GM12878 (cell line): ENCODE data around the gene FSIP1. TPM values are rescaled to one million over a fixed set of nuclear protein-coding genes. Genes with fewer than 3 reads are reported as not detected.

Experiments used
- ATAC-seq: fragments of 200-7000 bp; cut with Tn5 transposase; 3 replicates; pipeline ENCODE4 v1.9.1; 2020; ENCODE audit warnings: mild to moderate bottlenecking, moderate library complexity
- BruUV-seq: library from RNA; stranded (reverse); fragments of 400-500 nt; replicated peaks from 2 replicates; lab custom pipeline; 2021; lab: Mats Ljungman, UMichigan
- CTCF ChIA-PET: fragments of 300-600 bp; sonication (Branson Sonifier 250); formaldehyde crosslinking; extraction: SDS; loops from one replicate; lab custom pipeline; 2021; ENCODE audit warnings: inconsistent platforms; lab: Yijun Ruan, JAX
- POLR2A ChIA-PET: fragments of 350-600 bp; formaldehyde crosslinking; extraction: SDS; loops from one replicate; lab custom pipeline; 2021; ENCODE audit warnings: inconsistent platforms; lab: Charles Lee
- RAD21 ChIA-PET: fragments of 300-600 bp; sonication (Branson Sonifier 250); formaldehyde crosslinking; loops from one replicate; lab custom pipeline; 2023; ENCODE audit warnings: antibody characterized with exemption; ENCODE audit not compliant: unreplicated experiment; lab: Charles Lee
- SMC1A ChIA-PET: fragments of 300-600 bp; sonication (Branson Sonifier 250); formaldehyde crosslinking; loops from one replicate; lab custom pipeline; 2023; ENCODE audit not compliant: unreplicated experiment, uncharacterized antibody; lab: Charles Lee
- DNase-seq: peaks from one replicate; pipeline ENCODE4 v3.0.0-alpha.2; 2011; ENCODE audit warnings: low read depth, low spot score
- FAIRE-seq: peaks from 3 replicates; lab custom pipeline; 2011; peaks lifted over from hg19 to GRCh38; lab: Jason Lieb, UNC
- H2AFZ ChIP-seq: 2 replicates; pipeline ENCODE4 v1.6.0; 2011; ENCODE audit warnings: low read depth, low read length, control low read depth; ENCODE audit not compliant: control insufficient read depth
- H3K27ac ChIP-seq: 2 replicates; pipeline ENCODE4 v1.5.1; 2011; ENCODE audit warnings: control low read depth; ENCODE audit not compliant: control insufficient read depth, insufficient read depth
- H3K27me3 ChIP-seq, 2 experiments: replicated peaks in 1 of 2; 2 replicates each; pipeline versions ENCODE4 v1.6.0 to v1.6.1; 2011; ENCODE audit warnings: low read length in 1 of 2; ENCODE audit not compliant: control insufficient read depth in 2 of 2, insufficient read depth in 2 of 2
- H3K36me3 ChIP-seq, 2 experiments: 2 replicates each; pipeline ENCODE4 v1.5.1; 2011; ENCODE audit warnings: low read length in 1 of 2; ENCODE audit not compliant: control insufficient read depth in 2 of 2, insufficient read depth in 2 of 2
- H3K4me1 ChIP-seq: 2 replicates; pipeline ENCODE4 v1.6.1; 2011; ENCODE audit warnings: mild to moderate bottlenecking, low read length, moderate library complexity, mixed read lengths; ENCODE audit not compliant: control insufficient read depth, insufficient read depth
- H3K4me2 ChIP-seq: 2 replicates; pipeline ENCODE4 v1.6.0; 2011; ENCODE audit warnings: control low read depth; ENCODE audit not compliant: control insufficient read depth, insufficient read depth
- H3K4me3 ChIP-seq: fragments of 200-600 bp; sonication (generic); 2 replicates; pipeline ENCODE4 v1.5.1; 2016
- H3K79me2 ChIP-seq: 2 replicates; pipeline ENCODE4 v1.6.0; 2011; ENCODE audit warnings: low read length; ENCODE audit not compliant: control insufficient read depth, insufficient read depth
- H3K9ac ChIP-seq: 2 replicates; pipeline ENCODE4 v1.8.0; 2011; ENCODE audit warnings: low read length, control low read depth, mixed read lengths; ENCODE audit not compliant: control insufficient read depth, insufficient read depth
- H3K9me3 ChIP-seq: replicated peaks from 3 replicates; pipeline ENCODE4 v1.5.1; 2011; ENCODE audit warnings: mild to moderate bottlenecking, low read length; ENCODE audit not compliant: control insufficient read depth, insufficient read depth
- H4K20me1 ChIP-seq: 2 replicates; pipeline ENCODE4 v1.6.0; 2011; ENCODE audit not compliant: control insufficient read depth, insufficient read depth
- ASH2L ChIP-seq: fragments of 300-600, 200-600 bp; sonication (generic); IDR thresholded peaks from 2 replicates; pipeline ENCODE4 v1.6.1; 2017; ENCODE audit warnings: low read depth, mild to moderate bottlenecking, borderline replicate concordance
- CEBPB ChIP-seq, 2 experiments: fragments of 150-350 bp in 1 of 2; IDR thresholded peaks; 2 replicates each; pipeline ENCODE4 v1.6.1; 2012 to 2014; ENCODE audit warnings: low read depth in 2 of 2, low read length in 2 of 2, borderline replicate concordance in 1 of 2, inconsistent platforms in 1 of 2
- CREB1 ChIP-seq: IDR thresholded peaks from 2 replicates; pipeline ENCODE4 v1.6.1; 2012; ENCODE audit warnings: low read depth, mild to moderate bottlenecking, inconsistent platforms
- ETV6 ChIP-seq, 2 experiments: fragments of 450-650 bp in 1 of 2; IDR thresholded peaks in 1 of 2; conservative IDR thresholded peaks in 1 of 2; 2 replicates each; pipeline ENCODE4 v1.6.1; 2014; ENCODE audit warnings: antibody characterized with exemption in 1 of 2, borderline replicate concordance in 1 of 2, low read depth in 1 of 2, mild to moderate bottlenecking in 1 of 2, moderate library complexity in 1 of 2
- MTA3 ChIP-seq: IDR thresholded peaks from 2 replicates; pipeline ENCODE4 v1.6.1; 2012; ENCODE audit warnings: low read length, inconsistent platforms, borderline replicate concordance
- MYC ChIP-seq: IDR thresholded peaks from 2 replicates; pipeline ENCODE4 v1.6.1; 2011; ENCODE audit warnings: mild to moderate bottlenecking, low read length, moderate library complexity, inconsistent platforms; ENCODE audit not compliant: insufficient read depth, insufficient replicate concordance, insufficient read length, severe bottlenecking
- NBN ChIP-seq: fragments of 450-650 bp; IDR thresholded peaks from 2 replicates; pipeline ENCODE4 v1.6.1; 2016
- RCOR1 ChIP-seq: conservative IDR thresholded peaks from 2 replicates; pipeline ENCODE4 v1.6.1; 2012; ENCODE audit warnings: low read depth, low read length, improper control_type of control experiment
- RELA ChIP-seq: fragments of 450-650 bp; IDR thresholded peaks from 2 replicates; pipeline ENCODE4 v1.8.0; 2014; ENCODE audit warnings: borderline replicate concordance; ENCODE audit not compliant: partially characterized antibody
- SMARCA5 ChIP-seq: fragments of 450-650 bp; IDR thresholded peaks from 2 replicates; pipeline ENCODE4 v1.6.1; 2017; ENCODE audit warnings: mild to moderate bottlenecking
- SUPT20H ChIP-seq: IDR thresholded peaks from 2 replicates; pipeline ENCODE4 v1.6.1; 2011; ENCODE audit warnings: low read depth, mild to moderate bottlenecking, low read length, moderate library complexity, borderline replicate concordance; ENCODE audit not compliant: control insufficient read depth
- TAF1 ChIP-seq: IDR thresholded peaks from 2 replicates; pipeline ENCODE4 v1.6.1; 2011; ENCODE audit warnings: mild to moderate bottlenecking, low read depth, low read length, borderline replicate concordance
- ZNF622 ChIP-seq: fragments of 450-650 bp; IDR thresholded peaks from 2 replicates; pipeline ENCODE4 v1.6.1; 2017; ENCODE audit warnings: mild to moderate bottlenecking, inconsistent platforms
- ZSCAN29 ChIP-seq: fragments of 450-650 bp; IDR thresholded peaks from 2 replicates; pipeline ENCODE4 v1.6.1; 2017; ENCODE audit warnings: mild to moderate bottlenecking, moderate library complexity
- WGBS: methylation state at CpG from one replicate; pipeline ENCODE4 v1.1.6; 2016; ENCODE audit warnings: low lambda C conversion rate; ENCODE audit not compliant: insufficient replicate concordance, insufficient coverage; ENCODE audit errors: missing lambda C conversion rate; 5-methylcytosine and 5-hydroxymethylcytosine counted together
- in situ Hi-C: fragments of 300-500 bp; cut with MboI; formaldehyde crosslinking; loops from 9 replicates; pipeline ENCODE4 v1.14.3; 2018; ENCODE audit warnings: mixed read lengths
- intact Hi-C: fragments of 100-400 bp; cut with micrococcal nuclease; formaldehyde crosslinking; loops from one replicate; pipeline ENCODE4 v1.14.2; 2022; ENCODE audit not compliant: unreplicated experiment
- polyA plus RNA-seq, 11 experiments: library from polyadenylated mRNA; depleted of rRNA in 4 of 11; unstranded in 6 of 11; stranded (reverse) in 5 of 11; fragments of >200 nt; fragmentation: Nextera tagmentation in 4 of 11; fragmentation: Illumina TruSeq in 1 of 11; extraction: Ambion mirVana in 4 of 11; extraction: Trizol in 1 of 11; gene quantifications; 1 replicate in 1 of 11; 2 replicates in 10 of 11; pipeline versions ENCODE4 v1.2.1 to v1.2.3, GENCODE V29; 2011 to 2016; ENCODE audit warnings: inconsistent platforms in 2 of 11, missing spikeins in 2 of 11, low read depth in 1 of 11
- total RNA-seq, 4 experiments: library from RNA; depleted of rRNA in 3 of 4; stranded (reverse); fragments of >200 nt in 3 of 4; fragmentation: Illumina TruSeq in 1 of 4; extraction: Trizol in 1 of 4; gene quantifications; 2 replicates each; pipeline versions ENCODE4 v1.2.1 to v1.2.3, GENCODE V29; 2013 to 2021
- TF ChIP-seq, protein P1 (sequence below): fragments of 450-650 bp; IDR thresholded peaks from 2 replicates; pipeline ENCODE4 v1.6.1; 2017; ENCODE audit warnings: mild to moderate bottlenecking, moderate library complexity
- TF ChIP-seq, protein P2 (sequence below): fragments of 150-350 bp; IDR thresholded peaks from 2 replicates; pipeline ENCODE4 v1.6.1; 2016; ENCODE audit warnings: low read depth, low read length

FSIP1 gene
- total and polyA plus RNA-seq, 10 of the 15 experiments (the other 5 are each of a cell fraction or from before 2014, with no cell fraction given), result 0.15 to 0.67 (median 0.35) TPM

DNA sequence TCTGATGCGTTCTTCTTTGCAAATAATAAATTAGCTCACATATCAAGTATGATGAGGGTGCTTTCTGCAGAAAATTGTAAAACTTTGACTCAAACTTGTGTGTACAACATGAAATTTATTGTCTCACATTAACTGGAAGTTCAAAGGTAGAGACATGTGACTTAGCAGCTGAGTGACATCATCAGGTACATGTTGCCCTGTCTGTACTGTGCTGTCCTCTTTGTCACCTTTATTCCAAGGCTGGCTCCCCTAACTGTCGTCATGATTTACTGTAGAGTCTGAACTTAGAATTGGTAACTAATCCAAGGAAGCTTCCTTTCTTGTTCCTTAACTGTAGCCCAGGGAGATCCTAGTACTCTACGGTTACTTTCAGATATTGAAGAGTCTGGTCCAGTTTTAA, 12.3 kb upstream of the FSIP1 start (continued):
- TF ChIP-seq NBN (no peak), TAF1 (no peak), ASH2L (no peak), ZNF622 (no peak)

DNA sequence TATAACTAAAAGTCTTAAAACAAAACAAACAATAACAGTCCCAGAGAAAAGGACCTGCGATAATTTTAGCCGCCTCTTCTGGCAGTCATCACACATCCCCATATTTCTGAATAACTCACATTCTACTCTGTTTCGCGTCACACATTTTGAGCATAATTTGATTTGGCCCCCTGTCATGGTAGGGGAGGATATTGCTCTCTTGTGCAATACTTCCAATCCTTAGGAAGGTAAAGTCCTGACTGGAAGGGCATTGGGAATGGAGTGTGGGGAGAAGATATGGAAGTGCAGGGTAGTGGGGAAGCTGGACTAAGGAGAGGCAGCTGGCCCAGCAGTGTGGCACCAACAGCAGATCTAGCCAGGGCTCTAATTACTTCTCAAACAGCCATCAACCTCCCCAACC, 11.3 kb upstream of the FSIP1 start:
- RAD21 ChIA-PET, result interaction anchor here (0.8 kb wide), 1 partner anchor 140 kb away, joined by 3 read pairs; the partner anchor contains the start of gene EIF2AK4
- 81% methylated on average over 4 of the region's 4 CpGs for WGBS
- intact Hi-C loops, result no loop called here
- BruUV-seq, result no TSS peak
- Histone ChIP-seq H3K4me2 (no peak overlapping the region), H3K27ac (no peak overlapping the region), H3K9ac (no peak overlapping the region)
- no peak for DNase-seq
- TF ChIP-seq RCOR1 (no peak), MYC (no peak), SUPT20H (no peak), ETV6 (conservative IDR thresholded peaks at IDR 0.05 in 1 of 2, IDR thresholded peaks at IDR 0.05 in 1 of 2; ENCODE audit: borderline replicate concordance in 1 of 2, low read depth in 1 of 2) (no peak), CEBPB (IDR thresholded peaks at IDR 0.05; ENCODE audit: borderline replicate concordance in 1 of 2, low read depth in 2 of 2, low read length in 2 of 2) (no peak), MTA3 (no peak), ZSCAN29 (no peak), CREB1 (no peak), SMARCA5 (no peak), RELA (no peak)
- TF ChIP-seq, protein P1, sequence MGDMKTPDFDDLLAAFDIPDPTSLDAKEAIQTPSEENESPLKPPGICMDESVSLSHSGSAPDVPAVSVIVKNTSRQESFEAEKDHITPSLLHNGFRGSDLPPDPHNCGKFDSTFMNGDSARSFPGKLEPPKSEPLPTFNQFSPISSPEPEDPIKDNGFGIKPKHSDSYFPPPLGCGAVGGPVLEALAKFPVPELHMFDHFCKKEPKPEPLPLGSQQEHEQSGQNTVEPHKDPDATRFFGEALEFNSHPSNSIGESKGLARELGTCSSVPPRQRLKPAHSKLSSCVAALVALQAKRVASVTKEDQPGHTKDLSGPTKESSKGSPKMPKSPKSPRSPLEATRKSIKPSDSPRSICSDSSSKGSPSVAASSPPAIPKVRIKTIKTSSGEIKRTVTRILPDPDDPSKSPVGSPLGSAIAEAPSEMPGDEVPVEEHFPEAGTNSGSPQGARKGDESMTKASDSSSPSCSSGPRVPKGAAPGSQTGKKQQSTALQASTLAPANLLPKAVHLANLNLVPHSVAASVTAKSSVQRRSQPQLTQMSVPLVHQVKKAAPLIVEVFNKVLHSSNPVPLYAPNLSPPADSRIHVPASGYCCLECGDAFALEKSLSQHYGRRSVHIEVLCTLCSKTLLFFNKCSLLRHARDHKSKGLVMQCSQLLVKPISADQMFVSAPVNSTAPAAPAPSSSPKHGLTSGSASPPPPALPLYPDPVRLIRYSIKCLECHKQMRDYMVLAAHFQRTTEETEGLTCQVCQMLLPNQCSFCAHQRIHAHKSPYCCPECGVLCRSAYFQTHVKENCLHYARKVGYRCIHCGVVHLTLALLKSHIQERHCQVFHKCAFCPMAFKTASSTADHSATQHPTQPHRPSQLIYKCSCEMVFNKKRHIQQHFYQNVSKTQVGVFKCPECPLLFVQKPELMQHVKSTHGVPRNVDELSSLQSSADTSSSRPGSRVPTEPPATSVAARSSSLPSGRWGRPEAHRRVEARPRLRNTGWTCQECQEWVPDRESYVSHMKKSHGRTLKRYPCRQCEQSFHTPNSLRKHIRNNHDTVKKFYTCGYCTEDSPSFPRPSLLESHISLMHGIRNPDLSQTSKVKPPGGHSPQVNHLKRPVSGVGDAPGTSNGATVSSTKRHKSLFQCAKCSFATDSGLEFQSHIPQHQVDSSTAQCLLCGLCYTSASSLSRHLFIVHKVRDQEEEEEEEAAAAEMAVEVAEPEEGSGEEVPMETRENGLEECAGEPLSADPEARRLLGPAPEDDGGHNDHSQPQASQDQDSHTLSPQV, result no peak
- TF ChIP-seq, protein P2, sequence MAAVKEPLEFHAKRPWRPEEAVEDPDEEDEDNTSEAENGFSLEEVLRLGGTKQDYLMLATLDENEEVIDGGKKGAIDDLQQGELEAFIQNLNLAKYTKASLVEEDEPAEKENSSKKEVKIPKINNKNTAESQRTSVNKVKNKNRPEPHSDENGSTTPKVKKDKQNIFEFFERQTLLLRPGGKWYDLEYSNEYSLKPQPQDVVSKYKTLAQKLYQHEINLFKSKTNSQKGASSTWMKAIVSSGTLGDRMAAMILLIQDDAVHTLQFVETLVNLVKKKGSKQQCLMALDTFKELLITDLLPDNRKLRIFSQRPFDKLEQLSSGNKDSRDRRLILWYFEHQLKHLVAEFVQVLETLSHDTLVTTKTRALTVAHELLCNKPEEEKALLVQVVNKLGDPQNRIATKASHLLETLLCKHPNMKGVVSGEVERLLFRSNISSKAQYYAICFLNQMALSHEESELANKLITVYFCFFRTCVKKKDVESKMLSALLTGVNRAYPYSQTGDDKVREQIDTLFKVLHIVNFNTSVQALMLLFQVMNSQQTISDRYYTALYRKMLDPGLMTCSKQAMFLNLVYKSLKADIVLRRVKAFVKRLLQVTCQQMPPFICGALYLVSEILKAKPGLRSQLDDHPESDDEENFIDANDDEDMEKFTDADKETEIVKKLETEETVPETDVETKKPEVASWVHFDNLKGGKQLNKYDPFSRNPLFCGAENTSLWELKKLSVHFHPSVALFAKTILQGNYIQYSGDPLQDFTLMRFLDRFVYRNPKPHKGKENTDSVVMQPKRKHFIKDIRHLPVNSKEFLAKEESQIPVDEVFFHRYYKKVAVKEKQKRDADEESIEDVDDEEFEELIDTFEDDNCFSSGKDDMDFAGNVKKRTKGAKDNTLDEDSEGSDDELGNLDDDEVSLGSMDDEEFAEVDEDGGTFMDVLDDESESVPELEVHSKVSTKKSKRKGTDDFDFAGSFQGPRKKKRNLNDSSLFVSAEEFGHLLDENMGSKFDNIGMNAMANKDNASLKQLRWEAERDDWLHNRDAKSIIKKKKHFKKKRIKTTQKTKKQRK, result no peak
- TF ChIP-seq, all 136 proteins: peak for 0
- H3K4me3 ChIP-seq, result no peak overlapping the region
- in situ Hi-C loops, result no loop called here
- no peaks in the 10 kb centered on the region for H3K36me3 ChIP-seq
- ATAC-seq (no peak), FAIRE-seq (no peak)
- H3K27me3 ChIP-seq, result no peaks in the 10 kb centered on the region
- SMC1A ChIA-PET, result interaction anchor here (0.8 to 1.7 kb wide), 3 partner anchors 26 to 81 kb away, joined by 3 to 7 read pairs (median 4); no protein-coding TSS in a partner anchor
- H3K9me3 ChIP-seq, result no peaks in the 10 kb centered on the region
- H4K20me1 ChIP-seq, result no peaks in the 10 kb centered on the region
- no peaks in the 10 kb centered on the region for H3K79me2 ChIP-seq
- POLR2A ChIA-PET, result no interaction called here
- H2AFZ ChIP-seq, result no peak overlapping the region
- CTCF ChIA-PET, result interaction anchor here (0.9 kb wide), 2 partner anchors 13 to 108 kb away, joined by 3 read pairs; no protein-coding TSS in a partner anchor
- no peaks in the 10 kb centered on the region for H3K4me1 ChIP-seq
